ENCODE results near the gene CACNA2D2. TPM values are rescaled to one million over a fixed set of nuclear protein-coding genes. Genes with fewer than 3 reads are reported as not detected.

The CACNA2D2 gene
- total RNA-seq, 1 donor from 2014 or later: 1.8 TPM

- no peak for DNase-seq (ENCODE audit: low spot score)
Measured at GRCh38 chr3:50502225-50502583, 1.2 kb downstream of the CACNA2D2 start.

GRCh38 chr3:50495609-50496423, 7.6 kb downstream of the CACNA2D2 start:
- DNase-seq (ENCODE audit: low spot score): no peak

GRCh38 chr3:50494126-50494525, 9.3 kb downstream of the CACNA2D2 start:
- no peak for DNase-seq (ENCODE audit: low spot score)

GRCh38 chr3:50493623-50494022, 9.8 kb downstream of the CACNA2D2 start:
- DNase-seq (ENCODE audit: low spot score): no peak

GRCh38 chr3:50493086-50493485, 10.3 kb downstream of the CACNA2D2 start:
- DNase-seq (ENCODE audit: low spot score): no peak

- no peak for DNase-seq (ENCODE audit: low spot score)
Measured at GRCh38 chr3:50491023-50491422, 12.4 kb downstream of the CACNA2D2 start.

- DNase-seq (ENCODE audit: low spot score): no peak
Measured at GRCh38 chr3:50490424-50490823, 13.0 kb downstream of the CACNA2D2 start.

- DNase-seq (ENCODE audit: low spot score): no peak
Measured at GRCh38 chr3:50487181-50487580, 16.3 kb downstream of the CACNA2D2 start.

- DNase-seq (ENCODE audit: low spot score): no peak
Measured at GRCh38 chr3:50486219-50486888, 17.1 kb downstream of the CACNA2D2 start.

GRCh38 chr3:50484722-50485121, 18.7 kb downstream of the CACNA2D2 start:
- DNase-seq (ENCODE audit: low spot score): no peak

- DNase-seq (ENCODE audit: low spot score): no peak
Measured at GRCh38 chr3:50483374-50483773, 20.1 kb downstream of the CACNA2D2 start.

- no peak for DNase-seq (ENCODE audit: low spot score)
Measured at GRCh38 chr3:50481992-50482391, 21.4 kb downstream of the CACNA2D2 start.

- no peak for DNase-seq (ENCODE audit: low spot score)
Measured at GRCh38 chr3:50480471-50480870, 23.0 kb downstream of the CACNA2D2 start.

GRCh38 chr3:50479523-50479922, 23.9 kb downstream of the CACNA2D2 start:
- no peak for DNase-seq (ENCODE audit: low spot score)

GRCh38 chr3:50478671-50479260, 24.7 kb downstream of the CACNA2D2 start:
- no peak for DNase-seq (ENCODE audit: low spot score)

GRCh38 chr3:50478051-50478450, 25.4 kb downstream of the CACNA2D2 start:
- no peak for DNase-seq (ENCODE audit: low spot score)

GRCh38 chr3:50475348-50475747, 28.1 kb downstream of the CACNA2D2 start:
- DNase-seq (ENCODE audit: low spot score): no peak

- no peak for DNase-seq (ENCODE audit: low spot score)
Measured at GRCh38 chr3:50474717-50475116, 28.7 kb downstream of the CACNA2D2 start.

- DNase-seq (ENCODE audit: low spot score): no peak
Measured at GRCh38 chr3:50473768-50474167, 29.7 kb downstream of the CACNA2D2 start.

GRCh38 chr3:50472958-50473357, 30.5 kb downstream of the CACNA2D2 start:
- no peak for DNase-seq (ENCODE audit: low spot score)

GRCh38 chr3:50470658-50471057, 32.8 kb downstream of the CACNA2D2 start:
- no peak for DNase-seq (ENCODE audit: low spot score)

GRCh38 chr3:50467919-50468318, 35.5 kb downstream of the CACNA2D2 start:
- no peak for DNase-seq (ENCODE audit: low spot score)

- no peak for DNase-seq (ENCODE audit: low spot score)
Measured at GRCh38 chr3:50466177-50466576, 37.3 kb downstream of the CACNA2D2 start.

All from mucosa of gallbladder (tissue), 1 donor.